ENCODE measurements around the gene RHOA. TPM values are rescaled to one million over a fixed set of nuclear protein-coding genes. Genes with fewer than 3 reads are reported as not detected.
"Not testable (repeated sequence)": the region's sequence is repeated elsewhere in the genome, so short reads cannot be mapped to it uniquely, and the experiment has no call there.

The RHOA gene
- total and polyA plus RNA-seq, 2 of the 8 experiments (the other 6 are each of a cell fraction or from before 2014, with no cell fraction given): 176 to 397 TPM

- not testable (repeated sequence) for H3K79me2 ChIP-seq (ENCODE audit: control insufficient read depth in 1 of 2, insufficient read depth in 2 of 2, low read length in 2 of 2); H3K14ac ChIP-seq (ENCODE audit: insufficient read length); H2BK20ac ChIP-seq (ENCODE audit: low read length); H2BK15ac ChIP-seq (ENCODE audit: low read length); H3K18ac ChIP-seq (ENCODE audit: extremely low read depth, low read length); H3K23ac ChIP-seq (ENCODE audit: insufficient read length); H3K23me2 ChIP-seq (ENCODE audit: low read depth, low read length); H4K91ac ChIP-seq (replicated peaks; ENCODE audit: insufficient read length, low read length); H4K5ac ChIP-seq (ENCODE audit: insufficient read length, low read depth, low read length); H3K79me1 ChIP-seq (ENCODE audit: low read depth, low read length); FAIRE-seq; H4K20me1 ChIP-seq (replicated peaks in 1 of 2; ENCODE audit: control insufficient read depth in 1 of 2, insufficient read depth in 2 of 2, low read length in 2 of 2); H2BK120ac ChIP-seq (replicated peaks; ENCODE audit: low read depth, low read length); H3K56ac ChIP-seq (replicated peaks; ENCODE audit: insufficient read length, low read depth, low read length); H3K4me2 ChIP-seq (ENCODE audit: insufficient read depth in 1 of 2, low read depth in 2 of 2, low read length in 2 of 2); H2AK5ac ChIP-seq (ENCODE audit: low read depth, low read length); DNase-seq (ENCODE audit: low read depth in 1 of 2, low spot score in 2 of 2); H4K8ac ChIP-seq (ENCODE audit: extremely low read depth, insufficient read depth, low read length); H2AFZ ChIP-seq (ENCODE audit: low read length); H3K4me1 ChIP-seq (replicated peaks in 1 of 4; ENCODE audit: control insufficient read depth in 3 of 4, insufficient read depth in 4 of 4, low read length in 3 of 4); H2BK5ac ChIP-seq (ENCODE audit: low read depth, low read length); H3K9ac ChIP-seq (replicated peaks in 1 of 4; ENCODE audit: extremely low read depth in 1 of 4, low read depth in 3 of 4, low read length in 3 of 4); H3K27ac ChIP-seq (ENCODE audit: low read depth, low read length); H3K9me3 ChIP-seq (ENCODE audit: insufficient read depth in 2 of 2, low read depth in 1 of 2, low read length in 1 of 2); H2BK12ac ChIP-seq (ENCODE audit: low read depth, low read length); H3K4me3 ChIP-seq (ENCODE audit: extremely low read depth in 1 of 4, insufficient read depth in 2 of 4, low read depth in 3 of 4, low read length in 4 of 4); H3K4ac ChIP-seq (replicated peaks; ENCODE audit: insufficient read length, low read depth, low read length); H3K27me3 ChIP-seq (replicated peaks in 1 of 4; ENCODE audit: control insufficient read depth in 3 of 4, extremely low read depth in 1 of 4, insufficient read depth in 3 of 4, low read length in 3 of 4)
- 85% methylated on average over 2 of the region's 2 CpGs; no CpG with 5 or more reads in 1 of the 2 experiments for WGBS, 2 experiments (ENCODE audit: extremely low coverage in 1 of 2, insufficient coverage in 1 of 2, insufficient read length in 1 of 2, insufficient replicate concordance in 2 of 2, low coverage in 1 of 2, low lambda C conversion rate in 2 of 2, missing lambda C conversion rate in 1 of 2)
- POLR2A ChIA-PET (ENCODE audit: partially characterized antibody): interaction anchor here (0.6 kb wide), 1 partner anchor 275 kb away, joined by 3 read pairs; no protein-coding TSS in a partner anchor
- CTCF ChIA-PET (ENCODE audit: partially characterized antibody): interaction anchor here (0.6 kb wide), 1 partner anchor 66 kb away, joined by 4 read pairs; no protein-coding TSS in a partner anchor
- peaks cover 0 to 35% (median 14%) of the 10 kb centered on the region in 4 experiments; a peak in 6 of 8 replicates for H3K36me3 ChIP-seq (ENCODE audit: control insufficient read depth in 2 of 4, insufficient read depth in 4 of 4, low read length in 3 of 4)
Measured at GRCh38 chr3:49328350-49328749, 83.4 kb downstream of the RHOA start.
